GM19328 (cell line): ENCODE results near the gene PLEKHD1.

Experiments used
- ATAC-seq: cut with Tn5 transposase; IDR thresholded peaks from one replicate; pipeline ENCODE4 v1.9.1; 2021; ENCODE audit warnings: mild to moderate bottlenecking, moderate library complexity; ENCODE audit not compliant: unreplicated experiment

PLEKHD1 gene

GRCh38 chr14:69518289-69519101, 34.0 kb downstream of the PLEKHD1 start:
- no peak for ATAC-seq

- no peak for ATAC-seq
These were observed 34.9 kb downstream of the PLEKHD1 start for GRCh38 chr14:69519204-69520100.

- ATAC-seq, result no peak
These were observed 37.5 kb downstream of the PLEKHD1 start for GRCh38 chr14:69522026-69522425.

GRCh38 chr14:69525896-69526295, 41.4 kb downstream of the PLEKHD1 start:
- no peak for ATAC-seq

GRCh38 chr14:69527635-69528034, 43.1 kb downstream of the PLEKHD1 start:
- ATAC-seq, result no peak

- no peak for ATAC-seq
These were observed 43.6 kb downstream of the PLEKHD1 start for GRCh38 chr14:69528143-69528542.

GRCh38 chr14:69528930-69529329, 44.4 kb downstream of the PLEKHD1 start:
- ATAC-seq, result no peak

GRCh38 chr14:69529563-69529962, 45.0 kb downstream of the PLEKHD1 start:
- ATAC-seq, result no peak

GRCh38 chr14:69530095-69530494, 45.6 kb downstream of the PLEKHD1 start:
- no peak for ATAC-seq

GRCh38 chr14:69531135-69531534, 46.6 kb downstream of the PLEKHD1 start:
- ATAC-seq, result no peak

GRCh38 chr14:69532561-69533340, 48.2 kb downstream of the PLEKHD1 start:
- no peak for ATAC-seq

GRCh38 chr14:69535230-69535848, 50.8 kb downstream of the PLEKHD1 start:
- ATAC-seq, result no peak

- ATAC-seq, result no peak
These were observed 52.4 kb downstream of the PLEKHD1 start for GRCh38 chr14:69536971-69537370.

GRCh38 chr14:69537900-69538299, 53.4 kb downstream of the PLEKHD1 start:
- ATAC-seq, result no peak

GRCh38 chr14:69538766-69539165, 54.2 kb downstream of the PLEKHD1 start:
- no peak for ATAC-seq

- ATAC-seq, result no peak
These were observed 55.3 kb downstream of the PLEKHD1 start for GRCh38 chr14:69539631-69540410.

GRCh38 chr14:69540654-69541335, 56.3 kb downstream of the PLEKHD1 start:
- ATAC-seq, result no peak

GRCh38 chr14:69542311-69542710, 57.8 kb downstream of the PLEKHD1 start:
- no peak for ATAC-seq
